ENCODE results near the gene TNFRSF8.
"Not testable (repeated sequence)": the region's sequence is repeated elsewhere in the genome, so short reads cannot be mapped to it uniquely, and the experiment has no call there.

The TNFRSF8 gene

DNA sequence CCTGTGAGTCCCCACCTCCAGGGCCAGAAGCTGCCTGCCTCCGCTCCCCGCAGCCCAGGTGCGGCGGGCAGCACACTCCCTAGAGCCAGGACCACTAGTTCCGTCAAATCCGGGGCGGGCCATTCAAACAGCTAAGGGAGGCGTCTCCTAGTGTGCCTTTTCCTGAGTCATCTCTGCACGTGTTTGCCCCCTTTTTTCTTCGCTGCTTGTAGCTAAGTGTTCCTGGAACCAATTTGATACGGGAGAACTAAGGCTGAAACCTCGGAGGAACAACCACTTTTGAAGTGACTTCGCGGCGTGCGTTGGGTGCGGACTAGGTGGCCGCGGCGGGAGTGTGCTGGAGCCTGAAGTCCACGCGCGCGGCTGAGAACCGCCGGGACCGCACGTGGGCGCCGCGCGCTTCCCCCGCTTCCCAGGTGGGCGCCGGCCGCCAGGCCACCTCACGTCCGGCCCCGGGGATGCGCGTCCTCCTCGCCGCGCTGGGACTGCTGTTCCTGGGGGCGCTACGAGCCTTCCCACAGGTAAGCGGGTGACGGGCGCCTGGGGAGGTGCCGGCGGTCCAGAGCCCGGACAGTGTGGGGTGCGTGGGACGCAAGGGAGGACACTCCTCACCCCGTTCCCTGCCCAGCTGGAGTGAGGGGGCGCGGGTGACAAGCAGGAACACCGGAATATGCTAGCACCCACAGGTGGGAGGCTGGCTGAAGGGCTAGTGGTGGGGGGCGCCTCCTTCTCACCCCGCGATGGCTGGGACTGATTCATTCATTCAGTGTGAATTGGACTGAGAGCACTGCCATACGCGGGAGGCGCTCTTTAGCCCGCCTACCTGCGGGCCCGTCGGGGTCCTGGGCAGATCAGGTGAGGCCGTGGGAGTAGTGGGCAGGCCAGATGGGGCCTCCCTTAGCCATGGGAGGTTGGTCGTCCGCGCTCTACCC is at the start of gene TNFRSF8:
TSS of gene TNFRSF8 (plus strand) at position 163 of the 932 bp plus-strand sequence. CDS start at position 459, 296 bp downstream.
- no peak for DNase-seq

DNA sequence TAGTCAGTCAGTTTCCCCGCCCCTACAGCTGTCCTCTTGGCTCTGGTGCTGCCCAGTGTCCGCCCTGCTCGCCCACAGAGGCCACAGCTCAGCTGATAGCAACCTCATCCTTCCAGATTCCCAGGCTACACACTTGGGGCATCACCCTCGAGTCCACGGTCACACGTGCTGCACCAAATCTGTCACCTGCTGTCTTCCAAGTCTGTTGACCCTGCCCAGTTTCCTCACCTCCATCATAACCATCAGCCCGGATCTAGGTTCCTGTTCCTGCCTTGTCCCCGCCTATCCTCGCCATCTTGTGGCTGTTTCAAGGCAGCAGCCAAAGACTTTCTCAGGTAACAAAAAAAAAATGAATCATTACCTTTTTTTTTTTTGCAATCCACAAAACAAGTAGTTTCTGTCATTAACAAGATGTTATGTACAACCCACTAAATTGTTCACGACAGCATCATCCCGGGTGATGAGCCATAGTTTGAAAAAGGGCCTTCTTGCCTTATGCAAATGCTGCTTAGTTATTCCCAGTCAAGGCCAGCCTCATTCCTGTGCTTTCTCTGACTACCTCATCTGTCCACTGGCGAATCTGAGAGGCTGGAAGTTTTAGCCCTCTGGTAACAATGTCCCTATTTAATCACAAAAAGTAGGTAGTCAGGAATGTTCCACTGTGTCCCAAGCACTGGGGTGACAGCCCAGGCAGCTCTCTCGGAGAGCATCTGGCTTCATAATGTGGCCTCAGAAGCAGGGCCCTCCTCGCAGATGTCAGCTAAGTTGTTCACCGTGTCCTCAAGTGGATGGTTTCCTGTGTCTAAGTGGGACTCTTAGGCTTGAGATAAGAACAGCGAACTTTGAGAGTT is 48.7 kb upstream of the TNFRSF8 start:
- DNase-seq, result no peak

DNA sequence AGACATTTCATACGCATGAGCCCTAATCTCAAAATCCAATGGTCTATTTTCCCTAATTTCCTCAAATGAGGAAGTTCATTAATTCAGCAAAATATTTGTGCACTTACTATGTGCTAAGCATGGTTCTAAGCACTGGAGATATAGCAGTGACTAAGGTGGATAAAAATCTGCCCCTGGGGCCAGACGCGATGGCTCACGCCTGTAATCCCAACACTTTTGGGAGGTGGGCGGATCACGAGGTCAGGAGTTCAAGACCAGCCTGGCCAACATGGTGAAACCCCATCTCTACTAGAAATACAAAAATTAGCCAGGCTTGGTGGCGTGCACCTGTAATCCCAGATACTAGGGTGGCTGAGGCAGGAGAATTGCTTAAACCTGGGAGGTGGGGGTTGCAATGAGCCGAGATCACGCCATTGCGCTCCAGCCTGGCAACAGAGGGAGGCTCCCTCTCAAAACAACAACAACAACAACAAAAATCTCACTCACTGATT is 48.1 kb upstream of the TNFRSF8 start:
- no peak for DNase-seq

DNA sequence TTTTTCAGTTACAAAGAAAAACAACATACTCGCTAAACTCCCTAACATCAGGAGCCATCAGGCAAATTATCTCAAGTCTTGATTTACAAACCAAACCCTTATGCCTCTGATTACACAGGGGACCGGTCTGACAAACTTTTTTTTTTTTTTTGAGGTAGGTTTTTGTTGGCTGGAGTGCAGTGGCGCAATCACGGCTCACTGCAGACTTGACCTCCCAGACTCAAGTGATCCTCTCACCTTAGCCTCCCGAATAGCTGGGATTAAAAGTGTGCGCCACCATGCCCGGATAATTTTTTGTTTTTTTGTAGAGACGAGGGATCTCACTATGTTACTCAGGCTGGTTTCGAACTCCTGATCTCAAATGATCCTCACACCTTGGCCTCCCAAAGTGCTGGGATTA is 47.6 kb upstream of the TNFRSF8 start:
- no peak for DNase-seq

DNA sequence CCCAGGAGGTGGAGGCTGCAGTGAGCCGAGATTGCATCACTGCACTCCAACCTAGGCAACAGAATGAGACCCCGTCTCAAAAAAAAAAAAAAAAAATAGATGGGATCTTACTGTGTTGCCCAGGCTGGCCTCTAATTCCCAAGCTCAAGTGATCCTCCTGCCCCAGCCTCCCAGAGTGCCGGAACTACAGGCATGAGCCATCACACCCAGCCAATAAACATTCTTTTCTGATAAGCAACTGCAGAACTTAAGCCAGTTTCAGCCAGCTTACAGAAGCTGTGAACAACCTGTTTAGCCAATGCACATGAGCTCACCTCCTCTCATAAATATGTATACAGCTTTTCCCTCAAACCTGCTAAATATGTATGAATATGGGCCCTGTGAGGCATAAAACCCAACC is 46.9 kb upstream of the TNFRSF8 start:
- DNase-seq, result no peak

DNA sequence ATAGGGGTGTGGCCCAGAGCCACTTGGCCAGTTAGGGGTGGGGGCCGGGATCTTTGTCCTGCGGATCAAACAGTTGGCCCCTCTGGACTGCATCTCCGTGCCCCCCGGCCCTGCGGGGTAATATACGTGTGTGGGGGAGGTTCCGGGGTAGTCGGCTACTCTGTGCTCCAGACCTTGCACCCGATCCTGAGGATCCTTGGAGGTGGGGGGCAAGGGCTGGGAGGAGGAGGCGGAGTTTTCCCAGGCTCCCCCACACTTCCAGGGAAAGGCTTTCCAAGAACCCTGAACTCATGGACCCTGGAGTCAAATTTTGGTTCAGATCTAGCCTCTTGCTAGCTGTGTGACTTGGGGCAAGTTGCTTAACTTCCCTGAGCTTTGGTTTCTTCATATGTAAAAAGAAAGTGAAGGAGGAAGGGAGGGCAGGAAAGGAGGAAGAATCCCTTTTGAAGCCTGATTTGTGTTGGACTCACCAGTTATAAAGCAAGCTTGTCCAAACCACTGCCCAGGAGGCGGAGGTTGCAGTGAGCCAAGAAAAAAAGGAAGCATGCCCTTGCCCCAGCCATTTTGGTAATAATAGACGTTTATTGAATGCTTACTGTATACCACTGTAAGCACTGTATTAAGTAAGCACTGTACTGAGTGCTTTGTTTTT is 43.1 kb upstream of the TNFRSF8 start:
- DNase-seq, result no peak

DNA sequence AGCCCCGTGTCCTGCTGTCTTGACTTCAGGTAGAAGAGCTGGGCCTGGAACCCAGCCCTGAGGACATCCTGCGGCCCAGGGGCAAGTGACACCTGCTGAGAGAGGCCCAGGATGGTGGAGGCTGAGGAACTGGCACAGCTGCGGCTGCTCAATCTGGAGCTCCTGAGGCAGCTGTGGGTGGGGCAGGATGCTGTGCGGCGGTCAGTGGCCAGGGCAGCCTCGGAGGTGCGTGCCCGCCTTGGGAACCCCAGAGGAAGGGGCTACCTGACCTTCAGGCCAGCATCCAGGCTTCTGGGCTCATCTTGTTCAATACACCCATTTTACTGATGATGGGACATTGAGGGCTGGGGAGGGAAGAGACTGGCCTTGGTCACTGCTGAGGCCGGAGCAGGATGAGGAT is 41.5 kb upstream of the TNFRSF8 start:
- no peak for DNase-seq

DNA sequence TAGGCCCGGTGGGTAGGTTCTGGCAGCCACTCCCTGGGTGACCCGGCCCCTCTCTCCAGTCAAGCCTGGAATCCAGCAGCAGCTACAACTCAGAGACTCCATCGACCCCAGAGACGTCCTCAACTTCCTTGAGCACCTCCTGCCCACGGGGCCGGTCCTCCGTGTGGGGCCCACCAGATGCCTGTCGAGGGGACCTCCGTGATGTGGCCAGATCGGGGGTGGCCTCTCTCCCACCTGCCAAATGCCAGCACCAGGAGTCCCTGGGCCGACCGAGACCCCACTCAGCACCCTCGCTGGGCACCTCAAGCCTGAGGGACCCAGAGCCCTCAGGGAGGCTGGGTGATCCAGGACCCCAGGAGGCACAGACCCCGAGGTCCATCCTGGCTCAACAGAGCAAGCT is 41.1 kb upstream of the TNFRSF8 start:
- DNase-seq, result no peak

DNA sequence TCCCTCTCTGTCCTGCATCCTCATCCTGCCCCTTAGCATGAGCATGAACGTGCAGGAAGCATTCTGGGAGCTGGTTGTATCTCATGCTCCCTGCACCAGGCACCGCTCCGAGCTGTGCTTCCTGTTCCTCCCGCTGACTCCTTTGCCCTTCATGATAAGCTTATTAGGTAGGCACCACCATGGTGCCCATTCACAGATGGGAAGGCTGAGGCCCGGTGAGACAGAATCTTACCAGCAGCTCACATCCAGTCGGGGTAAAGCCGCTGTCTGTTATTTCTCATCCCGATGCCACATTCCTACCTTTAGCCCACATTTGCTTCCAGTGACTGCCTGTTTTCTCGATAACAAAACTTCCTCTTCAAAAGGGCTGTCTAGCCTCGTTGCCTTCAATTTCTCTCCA is 36.5 kb upstream of the TNFRSF8 start:
- no peak for DNase-seq

DNA sequence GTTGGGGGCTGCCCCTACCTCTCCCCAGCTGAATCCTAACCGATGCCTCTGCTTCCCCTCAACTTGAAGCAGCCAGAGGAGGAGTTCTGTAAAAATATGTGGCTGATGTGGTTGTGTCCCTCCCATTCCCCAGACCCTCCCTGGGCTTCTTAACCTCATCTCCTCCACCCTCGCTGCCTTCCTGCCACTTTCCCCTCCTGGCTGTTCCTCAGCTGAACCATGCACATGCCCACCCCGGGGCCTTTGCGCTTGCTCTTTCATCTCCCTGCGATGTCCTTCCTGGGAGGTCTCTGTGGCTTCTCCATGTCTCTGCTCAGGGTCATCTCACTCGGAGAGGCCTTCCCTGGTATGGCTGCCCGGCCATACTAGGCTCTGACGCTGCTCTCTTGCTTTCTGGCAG is 34.9 kb upstream of the TNFRSF8 start:
- no peak for DNase-seq

DNA sequence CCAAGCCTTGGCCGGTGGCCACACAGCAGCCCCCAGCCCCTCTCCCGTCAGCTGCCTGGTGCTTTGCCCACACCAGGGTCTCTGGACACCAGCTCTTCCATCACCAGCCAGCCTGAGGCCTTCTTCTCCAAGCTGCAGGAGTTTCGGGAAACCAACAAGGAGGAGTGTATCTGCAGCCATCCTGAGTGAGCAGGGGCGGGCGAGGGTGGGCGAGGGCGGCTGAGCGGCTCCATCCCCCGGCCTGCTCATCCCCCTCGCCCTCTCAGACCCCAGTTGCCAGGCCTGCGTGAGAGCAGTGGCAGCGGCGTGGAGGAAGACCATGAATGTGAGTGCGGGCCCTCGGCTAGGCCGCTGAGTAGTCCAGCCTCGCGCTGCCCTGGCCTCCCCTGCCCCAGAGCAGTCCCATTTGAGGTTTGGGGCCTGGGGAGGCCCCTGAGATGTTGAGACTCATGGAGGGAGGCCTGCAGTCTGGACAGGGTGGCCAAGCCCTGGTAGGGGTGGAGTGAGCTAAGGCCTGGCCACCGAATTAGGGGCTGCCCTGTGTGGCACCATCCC is 34.1 kb upstream of the TNFRSF8 start:
- no peak for DNase-seq

DNA sequence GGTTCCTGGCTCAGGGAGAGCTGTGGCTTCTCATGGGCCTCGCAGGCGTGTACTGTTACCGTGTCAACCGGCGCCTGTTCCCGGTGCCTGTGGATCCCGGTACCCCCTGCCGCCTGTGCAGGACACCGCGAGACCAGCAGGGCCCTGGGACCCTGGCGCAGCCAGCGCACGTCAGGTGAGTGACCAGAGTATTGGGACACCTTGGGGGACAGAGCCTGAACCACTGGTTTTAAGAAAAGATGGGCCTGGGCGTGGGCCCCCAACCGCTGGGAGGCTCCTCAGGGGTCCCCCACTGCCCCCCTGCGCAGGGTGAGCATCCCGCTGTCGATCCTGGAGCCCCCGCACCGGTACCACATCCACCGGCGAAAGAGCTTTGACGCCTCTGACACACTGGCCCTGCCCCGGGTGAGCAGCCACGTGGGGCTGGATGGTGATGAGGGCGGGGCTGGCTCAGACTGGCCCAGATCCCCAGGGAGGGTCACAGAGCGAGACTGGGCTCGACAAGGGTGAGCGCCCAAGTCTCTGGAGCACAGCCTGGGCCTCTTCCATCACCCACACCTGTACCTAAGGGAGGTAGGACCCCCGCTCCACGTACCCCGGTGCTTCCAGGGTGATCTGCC is 33.3 kb upstream of the TNFRSF8 start:
- DNase-seq, result no peak

DNA sequence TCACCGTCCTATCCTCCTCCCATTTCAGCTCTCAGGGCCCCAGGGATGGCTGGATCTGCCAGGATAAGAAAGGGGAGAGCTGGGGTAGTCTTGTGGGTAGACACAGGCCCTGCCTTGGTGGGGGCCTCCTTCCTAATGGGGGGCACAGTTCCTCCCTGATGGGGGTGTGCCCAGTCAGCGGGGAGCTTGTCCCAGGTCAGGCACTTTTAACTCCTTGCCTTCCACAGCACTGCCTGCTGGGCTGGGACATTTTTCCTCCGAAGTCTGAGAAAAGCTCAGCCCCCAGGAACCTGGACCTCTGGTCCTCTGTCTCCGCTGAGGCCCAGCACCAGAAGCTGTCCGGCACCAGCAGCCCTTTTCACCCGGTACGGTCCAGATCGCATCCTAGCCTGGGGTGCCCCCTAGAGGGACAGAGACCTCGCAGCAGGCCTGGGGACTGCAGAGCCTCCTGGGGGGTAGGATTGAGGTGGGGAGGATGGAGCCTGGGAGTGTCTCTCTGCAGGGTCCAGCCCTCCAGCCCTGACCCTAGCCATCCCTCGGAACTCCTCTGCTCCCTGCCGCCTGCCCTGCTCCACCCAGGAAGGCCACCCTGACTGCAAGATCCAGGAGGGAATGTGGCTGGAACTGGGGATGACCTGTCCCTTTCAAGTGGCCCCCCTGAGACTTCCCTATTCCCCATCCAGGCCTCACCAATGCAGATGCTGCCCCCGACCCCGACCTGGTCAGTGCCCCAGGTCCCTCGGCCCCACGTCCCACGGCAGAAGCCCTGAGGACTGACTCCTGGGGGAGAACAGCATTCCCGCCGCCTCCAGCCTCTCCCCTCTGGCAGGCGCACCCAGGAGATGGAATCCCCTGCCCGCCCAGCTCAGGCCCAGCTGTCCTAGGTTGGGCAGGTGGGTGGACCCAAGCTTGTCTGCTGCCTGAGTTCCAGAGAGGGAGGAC is 31.8 kb upstream of the TNFRSF8 start:
- no peak for DNase-seq

DNA sequence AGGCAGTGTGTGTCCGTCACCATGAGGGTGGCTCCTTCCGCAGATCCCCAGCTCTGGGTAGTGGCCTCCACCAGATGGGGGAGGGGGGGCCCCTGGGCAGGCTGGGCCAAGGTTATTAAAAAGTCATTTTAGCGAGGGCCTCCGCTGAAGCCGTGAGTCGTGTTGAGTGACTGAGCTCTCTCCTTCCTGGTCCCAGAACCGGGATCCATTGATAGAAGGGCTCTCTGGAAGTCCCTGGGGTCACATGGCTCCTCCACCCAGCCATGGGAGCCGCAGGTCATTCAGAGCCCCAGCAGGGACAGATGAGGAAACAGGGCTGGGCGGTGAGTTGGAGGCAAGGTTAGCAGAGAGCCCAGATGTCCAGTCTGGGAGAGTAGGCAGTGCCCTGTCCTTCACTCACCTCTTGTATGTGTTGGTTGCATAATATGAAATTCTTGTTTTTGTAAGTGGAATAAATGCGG is 30.9 kb upstream of the TNFRSF8 start:
- no peak for DNase-seq

DNA sequence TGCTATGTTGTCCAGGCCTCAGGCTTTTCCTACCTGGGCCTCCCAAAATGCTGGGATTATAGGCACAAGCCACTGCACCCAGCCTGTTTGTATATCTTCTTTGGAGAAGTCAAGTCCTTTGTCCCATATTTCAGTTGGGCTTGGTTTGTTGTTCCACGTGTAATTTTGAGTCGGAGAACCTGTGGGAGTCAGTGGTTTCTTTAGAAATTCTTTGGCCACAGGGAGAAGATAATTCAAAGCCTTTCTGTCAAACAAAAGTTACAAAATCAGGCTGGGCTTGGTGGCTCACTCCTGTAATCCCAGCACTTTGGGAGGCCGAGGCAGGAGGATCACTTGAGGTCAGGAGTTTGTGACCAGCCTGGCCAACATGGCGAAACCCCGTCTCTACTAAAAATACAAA is 29.7 kb upstream of the TNFRSF8 start:
- DNase-seq, result not testable (repeated sequence)

DNA sequence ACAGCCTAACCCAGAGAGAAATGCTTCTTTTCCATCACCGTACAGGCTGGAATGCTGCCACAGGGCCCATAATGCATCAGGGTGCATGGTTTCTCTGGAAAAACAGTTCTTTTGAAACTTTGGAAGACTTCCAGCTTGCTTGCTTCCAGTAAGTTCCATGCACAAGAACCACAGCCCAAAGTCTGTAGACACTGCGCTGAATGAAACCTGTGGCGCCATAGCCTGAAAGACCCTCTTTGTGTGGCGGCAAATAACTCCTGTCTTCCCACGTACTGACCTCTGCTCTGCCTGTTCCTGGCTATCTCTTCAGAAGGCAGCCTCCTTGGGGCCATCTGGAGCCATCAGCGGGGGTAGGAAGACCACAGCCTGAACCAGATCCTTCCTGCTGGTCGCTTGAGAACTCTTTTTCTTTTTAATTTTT is 28.7 kb upstream of the TNFRSF8 start:
- DNase-seq, result no peak

DNA sequence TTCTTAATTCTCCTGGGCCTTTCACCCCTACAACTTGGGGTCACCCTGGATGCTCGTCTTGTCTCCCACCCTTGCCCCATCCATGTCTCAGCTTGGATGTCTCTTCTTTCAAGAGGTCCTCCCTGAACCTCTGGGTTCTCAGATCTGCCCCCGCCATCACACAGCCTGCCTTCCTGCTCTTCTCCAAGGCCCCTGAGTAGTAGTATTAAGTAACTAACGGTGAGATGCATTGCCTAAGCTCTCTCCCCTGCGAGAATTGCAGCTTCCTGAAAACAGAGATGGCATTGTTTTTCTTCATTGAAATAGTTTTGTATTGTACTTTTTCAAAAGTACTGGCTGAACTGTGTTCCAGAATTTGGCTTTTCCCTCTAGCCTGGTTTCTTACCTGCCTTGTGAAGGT is 27.8 kb upstream of the TNFRSF8 start:
- no peak for DNase-seq

DNA sequence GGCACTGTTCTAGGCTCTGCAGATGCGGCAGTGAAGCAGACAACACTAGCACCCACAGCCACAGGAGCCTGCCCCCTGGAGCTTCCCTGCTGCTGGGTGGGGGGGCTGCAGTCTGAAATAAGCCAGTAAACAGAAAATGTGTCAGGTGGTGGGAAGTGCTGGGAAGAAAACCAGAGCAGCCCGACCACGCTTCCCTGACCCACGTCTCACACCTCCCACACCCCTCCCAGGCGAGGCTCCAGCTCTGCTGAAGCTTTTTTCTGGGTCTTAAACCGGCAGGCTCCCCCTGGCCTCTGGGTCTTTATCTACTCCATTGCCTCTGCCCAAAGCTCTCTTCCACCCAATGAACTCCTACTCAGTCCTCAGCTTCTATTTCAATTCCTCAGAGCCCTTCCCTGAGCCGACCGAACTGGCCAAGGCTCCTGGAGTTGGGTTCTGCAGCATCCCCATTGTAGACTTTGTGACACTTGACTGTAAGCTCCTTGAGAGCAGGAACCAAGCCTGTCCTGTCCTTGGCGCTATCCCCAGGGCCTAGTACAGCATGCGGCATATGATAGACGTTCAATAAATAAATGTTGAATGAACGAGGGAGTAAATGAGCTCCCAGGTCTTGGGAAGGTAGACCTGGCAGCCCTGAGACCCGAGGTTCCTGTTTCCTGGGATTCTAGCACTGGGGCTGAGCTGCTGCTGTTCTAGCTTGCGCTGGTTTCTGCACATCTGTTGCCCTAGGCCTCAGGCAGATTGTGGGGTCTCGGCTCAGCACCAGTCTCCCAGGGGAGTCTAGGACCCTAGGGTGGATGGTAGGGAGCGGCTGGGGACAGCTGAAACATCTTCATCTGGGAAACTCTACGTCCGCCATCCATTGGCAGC is 25.4 kb upstream of the TNFRSF8 start:
- no peak for DNase-seq

DNA sequence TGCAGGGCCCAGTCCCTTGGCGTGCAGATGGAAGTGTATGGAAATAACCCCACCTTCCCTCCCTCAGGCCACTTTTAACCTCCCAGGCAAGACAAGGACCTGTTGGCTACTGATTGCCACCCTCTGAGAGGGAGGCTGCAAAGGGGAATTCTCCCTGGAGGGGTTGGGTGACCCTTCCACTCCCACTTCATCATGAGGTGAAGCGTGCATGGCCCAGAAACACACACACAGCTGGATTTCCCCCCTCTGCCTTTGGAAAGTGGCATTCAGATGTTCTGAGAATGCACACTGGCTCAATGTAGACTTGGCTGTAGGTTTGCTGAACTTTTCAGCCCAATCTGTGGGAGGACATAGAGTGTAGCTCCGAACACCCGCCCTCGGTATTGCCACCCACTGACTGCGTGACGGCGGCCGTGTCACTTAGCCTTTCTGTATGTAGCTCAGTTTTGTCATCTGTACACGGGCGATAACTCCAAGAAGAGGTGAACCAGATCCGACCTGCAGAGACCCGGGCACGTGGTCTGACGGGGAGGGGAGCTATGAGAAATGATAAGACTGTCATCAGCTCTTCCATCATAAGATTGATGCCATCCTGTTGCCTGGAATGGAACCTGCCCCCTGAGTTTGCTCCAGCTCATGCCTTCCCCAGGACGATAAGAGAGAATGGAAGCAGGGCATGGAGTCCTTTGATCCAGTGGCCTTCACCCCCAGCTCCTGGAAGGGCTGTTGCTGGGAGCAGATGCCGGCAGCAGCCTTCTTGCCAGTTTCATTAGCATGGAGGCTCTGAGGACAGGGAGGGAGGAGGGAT is 24.5 kb upstream of the TNFRSF8 start:
- DNase-seq, result no peak
